ENCODE data around the gene TBC1D8. TPM values are rescaled to one million over a fixed set of nuclear protein-coding genes. Genes with fewer than 3 reads are reported as not detected.

The TBC1D8 gene
- polyA plus RNA-seq, 3 donors, result 16.1 to 78.0 (median 22.4) TPM

GRCh38 chr2:101082998-101083397 is 68.2 kb downstream of the TBC1D8 start:
- H3K79me2 ChIP-seq (ENCODE audit: insufficient read depth, low read length), result no peaks in the 10 kb centered on the region
- no peak overlapping the region for H3K4me2 ChIP-seq (replicated peaks; ENCODE audit: extremely low read depth, low read length, poor library complexity, severe bottlenecking)
- no peak for TF ChIP-seq CTCF (IDR thresholded peaks at IDR 0.05)
- Mint-ChIP-seq H3K27ac (no peak overlapping the region), H3K4me1 (peaks cover under 1% of the 10 kb centered on the region), H3K4me3 (no peak overlapping the region), H3K27me3 (ENCODE audit: low read depth in 3 of 3) (peaks cover 0 to 2% (median 0%) of the 10 kb centered on the region in 3 donors), H3K9me3 (peaks cover 0 to 4% (median under 1%) of the 10 kb centered on the region in 7 donors), H3K36me3 (peaks cover 52 to 63% of the 10 kb centered on the region in 2 donors)
- peaks cover 0 to 44% of the 10 kb centered on the region in 2 donors for H3K36me3 ChIP-seq (replicated peaks in 1 of 2; ENCODE audit: control insufficient read depth in 1 of 2, insufficient read depth in 2 of 2, low read length in 2 of 2)
- no peak overlapping the region for H3K4me3 ChIP-seq (replicated peaks in 1 of 3; ENCODE audit: low read depth in 2 of 3, low read length in 3 of 3)
- no peak overlapping the region for H3K27ac ChIP-seq (ENCODE audit: low read depth in 1 of 2, low read length in 2 of 2)
- no peaks in the 10 kb centered on the region for H3K27me3 ChIP-seq (ENCODE audit: control insufficient read depth in 2 of 2, insufficient read depth in 2 of 2, low read length in 2 of 2)
- H2AFZ ChIP-seq (ENCODE audit: insufficient read depth, low read depth, low read length, poor library complexity, severe bottlenecking), result no peak overlapping the region
- no peak overlapping the region for H3K9ac ChIP-seq (ENCODE audit: insufficient read depth, low read length, poor library complexity, severe bottlenecking)
- no peaks in the 10 kb centered on the region for H3K4me1 ChIP-seq (ENCODE audit: control insufficient read depth in 1 of 2, insufficient read depth in 2 of 2, low read length in 2 of 2)
- intact Hi-C loops (cut with micrococcal nuclease), result loop anchor here in 1 of 2 donors (5.0 kb wide), 1 partner anchor 44 kb away; no protein-coding TSS in a partner anchor
- H3K9me3 ChIP-seq (replicated peaks in 1 of 2; ENCODE audit: control insufficient read depth in 1 of 2, insufficient read depth in 1 of 2, low read length in 2 of 2), result no peaks in the 10 kb centered on the region
- WGBS (ENCODE audit: insufficient coverage), result 96% methylated on average over 5 of the region's 6 CpGs
- H4K20me1 ChIP-seq (ENCODE audit: insufficient read depth, low read length), result peaks cover 94% of the 10 kb centered on the region
- DNase-seq, result no peak

- no peaks in the 10 kb centered on the region for H3K79me2 ChIP-seq (ENCODE audit: insufficient read depth, low read length)
- no peak overlapping the region for H3K4me3 Mint-ChIP-seq
- 57% methylated on average over 1 of the region's 1 CpG for WGBS (ENCODE audit: insufficient coverage)
These were observed 69.7 kb downstream of the TBC1D8 start for GRCh38 chr2:101081375-101081907.

More at GRCh38 chr2:101081375-101081907, 69.7 kb downstream of the TBC1D8 start:
- Mint-ChIP-seq H3K9me3 (peaks cover 1 to 8% (median 5%) of the 10 kb centered on the region in 7 donors), H3K4me1 (peaks cover 2% of the 10 kb centered on the region), H3K27me3 (ENCODE audit: low read depth in 3 of 3) (peaks cover 0 to 2% (median 0%) of the 10 kb centered on the region in 3 donors), H3K27ac (no peak overlapping the region), H3K36me3 (peaks cover 59 to 65% of the 10 kb centered on the region in 2 donors)
- no peak for DNase-seq
- H3K36me3 ChIP-seq (replicated peaks in 1 of 2; ENCODE audit: control insufficient read depth in 1 of 2, insufficient read depth in 2 of 2, low read length in 2 of 2), result peaks cover 0 to 41% of the 10 kb centered on the region in 2 donors
- no peak overlapping the region for H3K27ac ChIP-seq (ENCODE audit: low read depth in 1 of 2, low read length in 2 of 2)
- intact Hi-C loops (cut with micrococcal nuclease), result loop anchor here in 1 of 2 donors (5.0 kb wide), 1 partner anchor 46 kb away; no protein-coding TSS in a partner anchor
- H3K9me3 ChIP-seq (replicated peaks in 1 of 2; ENCODE audit: control insufficient read depth in 1 of 2, insufficient read depth in 1 of 2, low read length in 2 of 2), result no peaks in the 10 kb centered on the region
- no peak overlapping the region for H2AFZ ChIP-seq (ENCODE audit: insufficient read depth, low read depth, low read length, poor library complexity, severe bottlenecking)
- TF ChIP-seq CTCF (IDR thresholded peaks at IDR 0.05), result no peak
- no peak overlapping the region for H3K9ac ChIP-seq (ENCODE audit: insufficient read depth, low read length, poor library complexity, severe bottlenecking)
- H3K27me3 ChIP-seq (ENCODE audit: control insufficient read depth in 2 of 2, insufficient read depth in 2 of 2, low read length in 2 of 2), result no peaks in the 10 kb centered on the region
- H3K4me3 ChIP-seq (replicated peaks in 1 of 3; ENCODE audit: low read depth in 2 of 3, low read length in 3 of 3), result no peak overlapping the region
- H4K20me1 ChIP-seq (ENCODE audit: insufficient read depth, low read length), result peaks cover 94% of the 10 kb centered on the region
- no peak overlapping the region for H3K4me2 ChIP-seq (replicated peaks; ENCODE audit: extremely low read depth, low read length, poor library complexity, severe bottlenecking)
- no peaks in the 10 kb centered on the region for H3K4me1 ChIP-seq (ENCODE audit: control insufficient read depth in 1 of 2, insufficient read depth in 2 of 2, low read length in 2 of 2)

Measured in CD14-positive monocyte (primary cell).